Breast epithelium (tissue), 4 donors: ENCODE results near the gene TASP1. TPM values are rescaled to one million over a fixed set of nuclear protein-coding genes. Genes with fewer than 3 reads are reported as not detected.

Source experiments
- DNase-seq, 2 donors: peaks; one replicate each; pipeline ENCODE4 v3.0.0-alpha.2; 2019; ENCODE audit warnings: low spot score in 2 of 2
- H3K27ac ChIP-seq, 2 donors: fragments of 200-600 bp; sonication (generic) in 1 of 2; one replicate each; pipeline ENCODE4 v1.5.1; 2016 to 2019; ENCODE audit warnings: mild to moderate bottlenecking in 1 of 2
- H3K27me3 ChIP-seq, 2 donors: fragments of 200-600 bp; sonication (generic) in 1 of 2; one replicate each; pipeline versions ENCODE4 v1.5.1 to v1.6.0; 2017 to 2019; ENCODE audit warnings: control low read depth in 1 of 2, mild to moderate bottlenecking in 1 of 2
- H3K36me3 ChIP-seq: fragments of 200-600 bp; one replicate; pipeline ENCODE4 v1.5.1; 2019
- H3K4me1 ChIP-seq, 2 donors: fragments of 200-600 bp; sonication (generic); one replicate each; pipeline ENCODE4 v1.5.1; 2016 to 2019; ENCODE audit warnings: control low read depth in 1 of 2
- H3K4me3 ChIP-seq, 3 donors: fragments of 200-600 bp; sonication (generic); 1 replicate in 2 of 3; 2 replicates in 1 of 3; pipeline ENCODE4 v1.5.1; 2016 to 2019; ENCODE audit warnings: mild to moderate bottlenecking in 3 of 3, moderate library complexity in 2 of 3
- H3K9me3 ChIP-seq, 2 donors: fragments of 200-600 bp; sonication (generic) in 1 of 2; one replicate each; pipeline ENCODE4 v1.5.1; 2016 to 2019; ENCODE audit warnings: control low read depth in 1 of 2
- POLR2A ChIP-seq: fragments of 450-650 bp; IDR thresholded peaks from one replicate; pipeline ENCODE4 v1.6.1; 2016; ENCODE audit warnings: antibody characterized with exemption, mild to moderate bottlenecking, moderate library complexity
- POLR2AphosphoS5 ChIP-seq, 3 donors: sonication (generic); formaldehyde crosslinking; IDR thresholded peaks; one replicate each; pipeline ENCODE4 v1.6.1; 2017; ENCODE audit warnings: antibody characterized with exemption in 3 of 3
- intact Hi-C: fragments of 100-400 bp; cut with DNase I; formaldehyde crosslinking; loops from one replicate; pipeline ENCODE4 v1.15.1; 2023; ENCODE audit warnings: low total_unique reads
- total RNA-seq, 3 donors: library from RNA; depleted of rRNA; stranded (reverse); fragments of >200 nt; gene quantifications; one replicate each; pipeline ENCODE4 v1.1.0, GENCODE V29; 2016
- TF ChIP-seq, protein P1 (sequence below), 3 donors: fragments of 450-650 bp; IDR thresholded peaks; one replicate each; pipeline ENCODE4 v1.5.1; 2016 to 2017; ENCODE audit warnings: antibody characterized with exemption in 3 of 3, mild to moderate bottlenecking in 3 of 3, moderate library complexity in 3 of 3

TASP1 gene
- total RNA-seq, 3 donors from 2014 or later = 12.0 to 26.1 (median 19.0) TPM

DNA sequence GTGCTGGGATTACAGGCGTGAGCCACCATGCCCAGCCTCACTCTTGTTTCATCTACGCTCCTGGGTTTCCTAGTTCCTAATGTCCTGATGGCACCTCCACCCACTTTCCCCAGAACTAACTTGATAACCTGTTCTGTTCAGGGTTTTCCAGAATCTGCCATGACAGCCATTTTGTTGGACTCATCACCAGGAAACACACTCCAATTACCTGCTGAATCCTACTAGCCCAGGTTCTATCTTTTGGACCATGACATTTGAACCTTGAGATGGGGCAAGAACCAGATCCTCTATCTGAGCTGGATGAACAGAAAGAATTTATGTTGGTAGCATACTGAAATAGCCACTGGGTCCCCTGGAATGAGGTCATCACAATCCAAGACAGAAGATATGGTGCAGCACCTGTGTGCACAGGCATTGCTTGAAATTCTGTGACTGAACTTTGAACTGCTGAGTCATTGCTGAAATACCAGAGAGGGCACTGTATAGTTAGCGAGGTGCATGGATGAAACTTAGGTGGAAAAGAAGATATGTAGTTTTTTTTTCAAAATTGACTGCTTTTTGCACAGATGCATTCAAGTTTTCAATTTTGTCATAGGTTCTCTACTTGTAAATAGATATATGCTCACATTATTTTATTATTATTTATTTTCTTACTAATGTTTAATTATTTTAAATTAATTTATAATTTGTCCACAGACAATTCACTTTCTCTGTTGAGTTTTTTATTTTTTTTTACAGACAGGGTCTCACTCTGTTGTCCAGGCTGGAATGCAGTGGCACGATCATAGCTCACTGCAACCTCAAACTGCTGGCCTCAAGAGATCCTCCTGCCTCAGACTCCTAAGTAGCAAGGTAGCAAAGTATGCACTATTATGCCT lies 42.8 kb upstream of the TASP1 start:
- Histone ChIP-seq H3K4me3 (no peak overlapping the region), H3K36me3 (no peaks in the 10 kb centered on the region), H3K9me3 (no peaks in the 10 kb centered on the region), H3K4me1 (no peaks in the 10 kb centered on the region), H3K27me3 (no peaks in the 10 kb centered on the region), H3K27ac (no peak overlapping the region)
- TF ChIP-seq POLR2A = no peak
- TF ChIP-seq, protein P1, sequence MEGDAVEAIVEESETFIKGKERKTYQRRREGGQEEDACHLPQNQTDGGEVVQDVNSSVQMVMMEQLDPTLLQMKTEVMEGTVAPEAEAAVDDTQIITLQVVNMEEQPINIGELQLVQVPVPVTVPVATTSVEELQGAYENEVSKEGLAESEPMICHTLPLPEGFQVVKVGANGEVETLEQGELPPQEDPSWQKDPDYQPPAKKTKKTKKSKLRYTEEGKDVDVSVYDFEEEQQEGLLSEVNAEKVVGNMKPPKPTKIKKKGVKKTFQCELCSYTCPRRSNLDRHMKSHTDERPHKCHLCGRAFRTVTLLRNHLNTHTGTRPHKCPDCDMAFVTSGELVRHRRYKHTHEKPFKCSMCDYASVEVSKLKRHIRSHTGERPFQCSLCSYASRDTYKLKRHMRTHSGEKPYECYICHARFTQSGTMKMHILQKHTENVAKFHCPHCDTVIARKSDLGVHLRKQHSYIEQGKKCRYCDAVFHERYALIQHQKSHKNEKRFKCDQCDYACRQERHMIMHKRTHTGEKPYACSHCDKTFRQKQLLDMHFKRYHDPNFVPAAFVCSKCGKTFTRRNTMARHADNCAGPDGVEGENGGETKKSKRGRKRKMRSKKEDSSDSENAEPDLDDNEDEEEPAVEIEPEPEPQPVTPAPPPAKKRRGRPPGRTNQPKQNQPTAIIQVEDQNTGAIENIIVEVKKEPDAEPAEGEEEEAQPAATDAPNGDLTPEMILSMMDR (IDR thresholded peaks at IDR 0.05) = no peak
- TF ChIP-seq POLR2AphosphoS5 (IDR thresholded peaks at IDR 0.05) = no peak
- no peak for DNase-seq
- intact Hi-C loops = no loop called here

DNA sequence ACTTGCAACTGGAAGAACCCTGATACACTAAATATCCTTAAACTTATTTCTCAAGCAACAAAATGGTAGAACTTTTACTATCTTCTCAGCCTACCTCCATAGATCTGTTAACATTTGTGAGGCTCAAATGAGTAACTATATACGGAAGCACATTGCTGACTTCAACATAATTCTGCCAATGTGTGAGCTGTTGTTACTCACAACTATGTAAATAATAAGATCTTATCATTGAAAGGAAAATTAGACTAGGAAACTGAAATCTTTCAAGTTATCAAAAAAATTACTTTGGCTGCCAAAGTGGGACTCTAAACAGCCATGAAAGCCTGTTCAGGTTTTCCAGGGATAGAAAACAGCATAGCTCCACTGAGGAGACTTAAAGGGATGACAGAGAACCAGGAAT lies 40.2 kb upstream of the TASP1 start:
- DNase-seq = no peak
- intact Hi-C loops = no loop called here

GRCh38 chr20:13677241-13677640 lies 38.5 kb upstream of the TASP1 start:
- Histone ChIP-seq H3K9me3 (no peaks in the 10 kb centered on the region), H3K27ac (no peak overlapping the region), H3K4me3 (no peak overlapping the region), H3K27me3 (no peaks in the 10 kb centered on the region), H3K36me3 (no peaks in the 10 kb centered on the region), H3K4me1 (no peaks in the 10 kb centered on the region)
- intact Hi-C loops = no loop called here
- TF ChIP-seq, protein P1 (IDR thresholded peaks at IDR 0.05) = no peak
- no peak for TF ChIP-seq POLR2AphosphoS5 (IDR thresholded peaks at IDR 0.05)
- TF ChIP-seq POLR2A = no peak
- DNase-seq = no peak

More for the DNA sequence above, 40.2 kb upstream of the TASP1 start:
- Histone ChIP-seq H3K27me3 (no peaks in the 10 kb centered on the region), H3K4me3 (no peak overlapping the region), H3K9me3 (no peaks in the 10 kb centered on the region), H3K36me3 (no peaks in the 10 kb centered on the region), H3K27ac (no peak overlapping the region), H3K4me1 (no peaks in the 10 kb centered on the region)
- TF ChIP-seq POLR2A = no peak
- TF ChIP-seq POLR2AphosphoS5 (IDR thresholded peaks at IDR 0.05) = no peak
- TF ChIP-seq, protein P1 (IDR thresholded peaks at IDR 0.05) = no peak

DNA sequence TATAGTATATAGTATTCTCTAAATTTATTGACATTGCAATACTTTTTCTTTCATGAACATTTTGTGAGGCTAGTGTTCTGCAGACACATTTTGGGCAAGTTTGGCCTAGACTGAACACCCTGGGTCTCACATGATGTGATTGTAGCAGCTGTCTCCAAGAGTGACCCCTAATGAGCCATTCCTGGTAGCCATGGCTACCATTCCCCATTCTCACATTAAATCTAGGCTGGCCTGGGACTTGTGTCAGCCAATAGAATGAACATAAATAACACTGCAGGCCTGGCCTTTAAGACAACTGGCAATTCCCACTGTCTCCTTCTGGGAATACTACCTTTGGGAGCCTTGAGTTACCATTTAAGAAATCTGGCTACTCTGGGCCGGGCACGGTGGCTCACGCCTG lies 38.0 kb upstream of the TASP1 start:
- Histone ChIP-seq H3K4me1 (no peaks in the 10 kb centered on the region), H3K4me3 (no peak overlapping the region), H3K27me3 (no peaks in the 10 kb centered on the region), H3K36me3 (no peaks in the 10 kb centered on the region), H3K9me3 (no peaks in the 10 kb centered on the region), H3K27ac (no peak overlapping the region)
- intact Hi-C loops = no loop called here
- DNase-seq = no peak
- TF ChIP-seq, protein P1 (IDR thresholded peaks at IDR 0.05) = no peak
- TF ChIP-seq POLR2AphosphoS5 (IDR thresholded peaks at IDR 0.05) (no peak), POLR2A (no peak)

DNA sequence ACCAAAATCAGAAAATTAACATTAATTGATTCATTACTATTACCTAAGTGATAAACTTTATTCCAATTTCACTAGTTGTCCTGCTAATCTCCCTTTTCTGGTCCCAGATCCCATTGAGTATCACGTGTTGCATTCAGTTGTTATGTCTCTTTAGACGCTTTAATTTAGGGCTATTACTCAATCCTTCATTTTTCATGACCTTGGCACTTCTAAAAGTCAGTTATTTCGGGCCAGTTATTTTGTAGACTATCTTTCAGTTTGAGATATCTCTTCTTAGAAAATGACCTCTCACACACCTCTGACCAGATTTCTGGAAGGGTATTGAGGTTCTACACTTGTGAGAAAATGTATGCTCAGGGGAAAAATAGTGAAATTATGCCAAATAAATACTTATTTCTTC lies 34.0 kb upstream of the TASP1 start:
- peak overlapping the region in 1 of 2 donors; percentile 48 for H3K27ac ChIP-seq
- TF ChIP-seq POLR2AphosphoS5 (IDR thresholded peaks at IDR 0.05) (no peak), POLR2A (no peak)
- TF ChIP-seq, protein P1 (IDR thresholded peaks at IDR 0.05) = no peak
- H3K9me3 ChIP-seq = no peaks in the 10 kb centered on the region
- H3K4me1 ChIP-seq = no peaks in the 10 kb centered on the region
- H3K27me3 ChIP-seq = no peaks in the 10 kb centered on the region
- intact Hi-C loops = loop anchor here (5.0 kb wide), 1 partner anchor 105 kb away; no protein-coding TSS in a partner anchor
- DNase-seq = no peak
- no peaks in the 10 kb centered on the region for H3K36me3 ChIP-seq
- H3K4me3 ChIP-seq = no peak overlapping the region
